T-helper 1 cell treated with Interleukin-12 subunit alpha and Interleukin-12 subunit beta and Interleukin-4 antibody, amounts not matched to agents 30 μg/mL and 1 μg/mL, for 36 hours (primary cell): Measurements from ENCODE around the gene ZNF260.
"Not testable (repeated sequence)": the region's sequence is repeated elsewhere in the genome, so short reads cannot be mapped to it uniquely, and the experiment has no call there.

Experiments
- H3K27ac Mint-ChIP-seq: one replicate; pipeline ENCODE4 v1.8.0; 2021; ENCODE audit warnings: mild to moderate bottlenecking, mixed read lengths
- H3K27me3 Mint-ChIP-seq: one replicate; pipeline ENCODE4 v1.8.0; 2021; ENCODE audit warnings: low read depth, mixed read lengths
- H3K36me3 Mint-ChIP-seq: one replicate; pipeline ENCODE4 v1.8.0; 2021; ENCODE audit warnings: low read depth, mixed read lengths
- H3K4me1 Mint-ChIP-seq: one replicate; pipeline ENCODE4 v1.8.0; 2021; ENCODE audit warnings: low read depth, mixed read lengths
- H3K4me3 Mint-ChIP-seq: one replicate; pipeline ENCODE4 v1.8.0; 2021; ENCODE audit warnings: mild to moderate bottlenecking, moderate library complexity, mixed read lengths
- H3K9me3 Mint-ChIP-seq: one replicate; pipeline ENCODE4 v1.8.0; 2021; ENCODE audit warnings: mixed read lengths

Gene ZNF260

DNA sequence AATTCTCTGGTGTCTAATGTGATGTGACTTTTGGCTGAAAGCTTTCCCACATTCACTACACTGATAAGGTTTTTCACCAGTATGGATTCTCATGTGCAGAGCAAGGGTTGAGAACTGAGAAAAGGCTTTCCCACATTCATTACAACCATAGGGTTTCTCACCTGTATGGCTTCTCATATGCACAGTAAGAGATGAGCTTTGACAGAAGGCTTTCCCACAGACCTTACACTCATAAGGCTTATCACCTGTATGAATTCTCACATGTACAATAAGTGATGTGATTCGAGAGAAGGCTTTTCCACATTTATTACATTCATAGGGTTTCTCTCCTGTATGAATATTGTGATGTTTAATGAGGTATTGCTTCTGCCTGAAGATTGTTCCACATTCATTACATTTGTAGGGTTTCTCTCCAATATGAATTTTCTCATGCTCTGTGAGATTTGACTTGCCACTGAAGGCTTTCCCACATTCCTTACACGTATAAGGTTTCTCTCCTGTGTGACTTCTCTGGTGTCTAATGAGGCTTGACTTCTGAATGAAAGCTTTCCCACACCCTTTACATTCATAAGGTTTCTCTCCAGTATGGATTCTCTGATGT, 14.0 kb downstream of the ZNF260 start:
- H3K36me3 Mint-ChIP-seq = peaks cover 49% of the 10 kb centered on the region
- no peak overlapping the region for H3K4me3 Mint-ChIP-seq
- no peaks in the 10 kb centered on the region for H3K27me3 Mint-ChIP-seq
- no peaks in the 10 kb centered on the region for H3K4me1 Mint-ChIP-seq
- no peak overlapping the region for H3K27ac Mint-ChIP-seq
- peaks cover 75% of the 10 kb centered on the region for H3K9me3 Mint-ChIP-seq

DNA sequence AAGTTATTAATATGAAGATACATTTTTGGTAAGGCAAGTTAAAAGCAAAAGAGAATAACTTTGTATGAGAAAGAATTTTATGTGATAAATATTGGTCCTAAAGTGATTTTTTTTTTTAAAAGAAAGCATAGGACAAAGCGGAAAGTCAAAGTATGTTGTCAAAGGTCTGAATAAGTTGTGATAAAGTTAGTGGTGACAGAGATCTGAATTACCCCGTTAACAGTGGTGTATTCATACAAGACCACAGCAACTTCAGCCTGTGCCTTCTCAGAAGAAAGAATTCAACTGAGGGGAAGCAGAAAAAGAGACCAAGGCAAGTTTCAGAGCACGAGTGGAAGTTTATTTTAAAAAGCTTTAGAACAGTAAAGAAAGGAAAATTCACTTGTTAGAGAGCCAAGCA, 19.7 kb downstream of the ZNF260 start:
- peaks cover 41% of the 10 kb centered on the region for H3K9me3 Mint-ChIP-seq
- H3K4me1 Mint-ChIP-seq = no peaks in the 10 kb centered on the region
- no peak overlapping the region for H3K4me3 Mint-ChIP-seq
- no peak overlapping the region for H3K27ac Mint-ChIP-seq
- peaks cover 2% of the 10 kb centered on the region for H3K36me3 Mint-ChIP-seq
- H3K27me3 Mint-ChIP-seq = no peaks in the 10 kb centered on the region

DNA sequence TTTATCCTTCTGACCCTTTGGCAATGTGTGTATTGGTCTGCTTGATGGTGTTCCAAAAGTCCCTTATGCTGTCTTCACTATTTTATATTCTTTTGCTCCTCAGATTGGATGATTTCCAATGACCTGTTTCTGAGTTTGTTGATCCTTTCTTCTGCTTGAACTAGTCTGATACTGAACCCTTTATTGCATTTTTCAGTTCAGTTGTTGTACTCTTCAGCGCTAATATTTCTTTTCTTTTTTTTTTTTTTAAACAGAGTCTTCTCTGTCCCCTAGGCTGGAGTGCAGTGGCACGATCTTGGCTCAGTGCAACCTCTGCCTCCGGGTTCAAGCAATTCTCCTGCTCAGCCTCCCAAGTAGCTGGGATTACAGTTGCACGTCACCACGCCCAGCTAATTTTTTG, 26.1 kb downstream of the ZNF260 start:
- Mint-ChIP-seq H3K4me3 (no peak overlapping the region), H3K9me3 (peaks cover 34% of the 10 kb centered on the region), H3K36me3 (peaks cover 2% of the 10 kb centered on the region), H3K4me1 (no peaks in the 10 kb centered on the region), H3K27me3 (no peaks in the 10 kb centered on the region), H3K27ac (no peak overlapping the region)

DNA sequence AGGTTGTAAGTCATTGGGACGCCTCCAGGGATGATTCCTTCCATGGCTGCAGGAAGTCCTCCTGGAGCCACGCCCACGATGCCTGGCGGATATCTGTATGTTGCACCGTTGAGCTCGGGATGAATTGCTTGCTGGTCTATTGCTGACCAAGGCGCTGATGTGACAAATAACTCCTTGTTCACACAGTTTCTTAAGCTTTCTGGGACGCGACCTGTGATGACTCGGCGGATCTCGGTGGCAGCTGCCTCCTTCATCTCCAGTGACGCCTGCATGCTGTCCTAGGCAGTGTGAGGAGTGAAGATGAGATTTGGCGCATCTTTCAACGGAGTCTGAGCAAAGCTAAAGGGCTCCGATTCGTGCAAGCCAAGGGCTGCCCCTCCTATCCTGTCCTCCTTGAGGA, 31.1 kb downstream of the ZNF260 start:
- Mint-ChIP-seq H3K4me1 (no peaks in the 10 kb centered on the region), H3K27me3 (no peaks in the 10 kb centered on the region), H3K4me3 (no peak overlapping the region), H3K36me3 (no peaks in the 10 kb centered on the region), H3K27ac (no peak overlapping the region), H3K9me3 (peaks cover 32% of the 10 kb centered on the region)

DNA sequence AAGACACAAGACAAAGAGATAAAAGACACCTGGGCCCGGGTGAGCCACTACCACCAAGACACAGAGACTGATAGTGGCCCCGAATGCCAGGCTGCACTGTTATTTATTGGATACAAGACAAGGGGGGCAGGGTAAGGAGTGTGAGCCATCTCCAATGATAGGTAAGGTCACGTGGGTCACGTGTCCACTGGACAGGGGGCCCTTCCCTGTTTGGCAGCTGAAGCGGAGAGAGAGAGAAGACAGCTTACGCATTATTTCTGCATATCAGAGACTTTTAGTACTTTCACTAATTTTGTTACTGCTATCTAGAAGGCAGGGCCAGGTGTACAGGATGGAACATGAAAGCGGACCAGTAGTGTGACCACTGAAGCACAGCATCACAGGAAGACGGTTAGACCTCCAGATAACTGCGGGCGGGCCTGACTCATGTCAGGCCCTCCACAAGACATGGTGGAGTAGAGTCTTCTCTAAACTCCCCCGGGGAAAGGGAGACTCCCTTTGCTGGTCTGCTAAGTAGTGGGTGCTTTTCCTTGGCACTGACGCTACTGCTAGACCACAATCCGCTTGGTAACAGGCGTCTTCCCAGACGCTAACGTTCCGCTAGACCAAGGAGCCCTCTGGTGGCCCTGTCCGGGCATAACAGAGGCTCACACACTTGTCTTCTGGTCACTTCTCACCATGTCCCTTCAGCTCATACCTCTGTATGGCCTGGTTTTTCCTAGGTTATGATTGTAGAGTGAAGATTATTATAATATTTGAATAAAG, 35.2 kb downstream of the ZNF260 start:
- peaks cover 23% of the 10 kb centered on the region for H3K9me3 Mint-ChIP-seq
- H3K27ac Mint-ChIP-seq, H3K27me3 Mint-ChIP-seq, H3K4me3 Mint-ChIP-seq, H3K36me3 Mint-ChIP-seq: not testable (repeated sequence)
- peaks cover 15% of the 10 kb centered on the region for H3K4me1 Mint-ChIP-seq

DNA sequence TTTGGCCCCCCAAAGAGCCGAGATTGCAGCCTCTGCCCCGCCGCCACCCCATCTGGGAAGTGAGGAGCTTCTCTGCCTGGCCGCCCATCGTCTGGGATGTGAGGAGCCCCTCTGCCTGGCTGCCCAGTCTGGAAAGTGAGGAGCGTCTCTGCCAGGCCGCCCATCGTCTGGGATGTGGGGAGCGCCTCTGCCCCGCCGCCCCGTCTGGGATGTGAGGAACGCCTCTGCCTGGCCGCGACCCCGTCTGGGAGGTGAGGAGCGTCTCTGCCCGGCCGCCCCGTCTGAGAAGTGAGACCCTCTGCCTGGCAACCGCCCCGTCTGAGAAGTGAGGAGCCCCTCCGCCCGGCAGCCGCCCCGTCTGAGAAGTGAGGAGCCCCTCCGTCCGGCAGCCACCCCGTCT, 37.2 kb downstream of the ZNF260 start:
- H3K4me1 Mint-ChIP-seq = peaks cover 15% of the 10 kb centered on the region
- H3K4me3 Mint-ChIP-seq, H3K27me3 Mint-ChIP-seq: not testable (repeated sequence)
- H3K9me3 Mint-ChIP-seq = peaks cover 17% of the 10 kb centered on the region
- H3K27ac Mint-ChIP-seq = peak overlapping the region; percentile 92
- H3K36me3 Mint-ChIP-seq = peaks cover 11% of the 10 kb centered on the region

DNA sequence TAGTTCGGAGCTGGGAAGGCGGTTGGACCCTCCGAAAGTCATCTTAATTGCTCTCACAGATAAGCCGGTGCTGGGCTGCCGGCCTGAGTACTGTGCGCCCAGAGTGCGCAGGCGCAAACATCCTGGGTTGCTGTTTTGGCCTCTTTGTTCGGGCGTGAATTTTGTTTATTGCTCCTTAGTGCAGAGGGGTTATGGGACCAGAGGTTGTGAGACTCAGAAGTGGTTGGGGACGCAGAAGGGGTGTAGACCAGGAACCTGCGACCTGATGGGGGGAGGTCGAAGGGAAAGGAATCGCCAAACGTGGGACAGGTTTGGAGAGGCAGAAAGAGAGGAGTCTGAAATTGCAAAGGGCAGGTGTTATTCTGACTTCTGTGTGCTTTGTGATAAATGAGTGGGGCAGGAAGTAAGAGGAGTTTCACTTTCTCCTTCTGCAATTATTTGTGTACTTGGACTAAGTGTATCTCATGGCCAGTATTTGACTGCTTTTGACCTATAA, 38.1 kb downstream of the ZNF260 start:
- Mint-ChIP-seq H3K27me3 (no peaks in the 10 kb centered on the region), H3K36me3 (peaks cover 12% of the 10 kb centered on the region), H3K27ac (peak overlapping the region; percentile 92), H3K9me3 (peaks cover 18% of the 10 kb centered on the region), H3K4me1 (peaks cover 15% of the 10 kb centered on the region), H3K4me3 (peak overlapping the region; percentile 97)

DNA sequence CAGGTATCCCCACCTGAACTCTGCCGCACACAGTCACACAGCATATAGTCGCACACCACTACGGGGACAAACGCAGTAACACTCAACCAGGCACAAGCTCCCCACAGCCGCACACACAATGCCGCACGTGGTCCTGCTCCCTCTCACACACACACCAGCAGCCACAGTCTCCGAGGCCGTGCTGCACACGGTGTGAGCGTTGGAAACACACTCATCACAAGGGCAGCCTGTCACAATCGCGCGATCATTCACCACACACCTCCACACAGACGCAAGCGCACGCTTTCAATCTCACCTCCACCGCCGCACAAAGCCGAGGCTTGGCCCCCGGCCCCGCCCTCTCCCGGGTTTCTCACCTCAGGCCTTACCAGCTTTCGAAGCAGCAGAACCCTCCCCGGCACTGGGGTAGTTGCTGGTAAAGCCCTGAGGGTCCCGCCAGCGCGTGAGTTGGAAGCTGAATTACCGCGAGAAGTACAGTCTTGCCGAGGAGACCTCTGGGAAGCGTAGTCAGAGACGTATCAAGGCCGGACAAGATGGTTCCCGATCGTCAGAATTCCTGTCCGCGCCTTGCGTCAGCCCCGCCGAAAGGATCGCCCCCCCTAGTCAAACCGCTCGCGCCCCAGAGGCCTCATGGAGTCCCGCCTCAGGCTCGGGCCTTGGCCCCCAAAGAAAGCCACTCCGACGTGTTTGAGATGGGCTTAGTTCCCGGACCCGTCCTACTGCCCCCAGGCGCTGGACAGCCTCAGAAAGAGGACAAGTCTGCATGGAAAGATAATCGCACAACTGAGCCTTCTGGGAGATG, 38.8 kb downstream of the ZNF260 start, which contains the start of gene ZNF566:
TSS of gene ZNF566 (minus strand) at position 444 of the 802 bp plus-strand sequence. CDS start 13,004 bp downstream, outside the sequence.
- Mint-ChIP-seq H3K4me3 (peak within 1 kb of the TSS; percentile 97), H3K27ac (peak within 1 kb of the TSS; percentile 92), H3K9me3 (peaks cover 19% of the 10 kb centered on the region), H3K4me1 (peaks cover 15% of the 10 kb centered on the region), H3K36me3 (peaks cover 12% of the 10 kb centered on the region), H3K27me3 (no peaks in the 10 kb centered on the region)

DNA sequence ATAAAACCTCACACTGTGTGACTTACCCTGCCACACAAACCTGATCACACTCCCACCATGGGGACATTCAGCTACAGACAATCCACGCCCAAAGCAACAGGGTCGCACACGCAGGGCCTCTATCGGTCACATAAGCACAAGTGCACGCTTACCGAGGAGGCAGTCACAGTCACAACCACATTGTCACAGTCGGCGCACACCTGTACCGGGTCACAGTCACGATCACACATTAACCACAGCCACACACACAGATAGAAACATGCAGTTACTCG, 39.3 kb downstream of the ZNF260 start:
- Mint-ChIP-seq H3K36me3 (peaks cover 14% of the 10 kb centered on the region), H3K4me3 (peak overlapping the region; percentile 97), H3K27ac (peak overlapping the region; percentile 92), H3K9me3 (peaks cover 22% of the 10 kb centered on the region), H3K4me1 (peaks cover 15% of the 10 kb centered on the region), H3K27me3 (no peaks in the 10 kb centered on the region)

DNA sequence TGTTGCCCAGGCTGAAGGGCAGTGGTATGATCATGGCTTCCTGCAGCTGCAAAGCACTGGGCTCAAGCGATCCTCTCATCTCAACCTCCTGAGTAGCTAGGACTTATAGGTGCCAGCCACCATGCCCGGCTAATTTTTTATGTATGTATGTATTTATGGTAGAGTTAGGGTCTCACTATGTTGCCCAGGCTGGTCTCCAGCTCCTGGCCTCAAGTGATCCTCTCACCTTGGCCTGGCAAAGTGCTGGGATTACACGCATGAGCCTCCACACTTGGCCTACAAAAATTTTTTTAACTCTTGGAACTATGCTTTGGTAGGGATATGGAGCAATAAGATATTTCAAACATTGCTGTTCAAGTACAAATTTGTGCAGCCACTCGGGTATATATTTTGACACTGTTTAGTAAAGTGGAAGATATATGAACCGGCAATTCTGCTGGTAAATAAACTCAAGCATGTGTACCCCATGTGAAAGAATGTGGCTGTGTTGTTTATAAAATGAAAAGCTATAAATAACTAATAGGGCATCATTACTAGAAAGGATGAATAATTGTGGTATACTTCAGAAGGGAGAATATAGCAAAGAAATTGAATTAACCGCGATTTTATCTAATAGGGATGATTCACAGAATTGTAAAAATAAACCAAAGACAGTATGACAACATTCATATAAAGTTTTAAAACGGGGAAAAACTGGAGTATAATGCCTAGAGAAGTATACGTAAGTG, 39.8 kb downstream of the ZNF260 start:
- Mint-ChIP-seq H3K4me3 (peak overlapping the region; percentile 97), H3K27me3 (no peaks in the 10 kb centered on the region), H3K9me3 (peaks cover 27% of the 10 kb centered on the region), H3K27ac (peak overlapping the region; percentile 92), H3K36me3 (peaks cover 15% of the 10 kb centered on the region), H3K4me1 (peaks cover 15% of the 10 kb centered on the region)

DNA sequence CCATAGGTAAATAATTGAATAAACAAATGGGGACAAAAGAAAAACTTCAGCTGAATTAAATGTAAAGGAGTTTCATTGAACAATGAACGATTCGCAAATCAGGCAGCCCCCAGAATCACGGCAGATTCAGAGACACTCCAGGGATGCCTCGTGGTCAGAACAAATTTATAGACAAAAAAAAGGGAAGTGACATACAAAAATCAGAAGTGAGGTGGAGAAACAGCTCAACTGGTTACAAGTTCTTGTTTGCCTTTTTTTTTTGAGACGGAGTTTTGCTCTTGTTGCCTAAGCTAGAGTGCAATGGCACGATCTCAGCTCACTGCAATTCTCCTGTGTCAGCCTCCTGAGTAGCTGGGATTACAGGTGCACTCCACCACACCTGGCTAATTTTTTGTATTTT, 44.4 kb downstream of the ZNF260 start:
- H3K27ac Mint-ChIP-seq = no peak overlapping the region
- H3K36me3 Mint-ChIP-seq = peaks cover 26% of the 10 kb centered on the region
- peaks cover 6% of the 10 kb centered on the region for H3K4me1 Mint-ChIP-seq
- no peak overlapping the region for H3K4me3 Mint-ChIP-seq
- peaks cover 45% of the 10 kb centered on the region for H3K9me3 Mint-ChIP-seq
- H3K27me3 Mint-ChIP-seq = no peaks in the 10 kb centered on the region

DNA sequence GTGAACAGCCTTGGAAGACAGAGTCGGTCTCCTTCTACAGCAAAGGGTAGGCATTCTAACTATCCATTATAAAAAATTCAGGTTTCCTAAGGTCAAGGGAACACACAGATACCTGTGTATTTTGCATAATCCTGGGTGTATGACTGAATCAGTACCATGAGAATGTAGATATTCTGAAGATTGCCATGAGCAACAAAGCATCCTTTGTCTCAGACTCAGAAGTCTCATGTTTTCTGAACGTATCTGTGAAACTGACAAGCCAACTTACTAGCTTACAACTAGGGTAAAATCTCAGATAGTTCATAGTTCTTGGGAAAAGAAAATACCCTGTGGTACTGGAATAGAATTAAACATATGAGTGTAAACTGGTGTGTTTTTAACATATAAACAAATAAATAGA, 45.2 kb downstream of the ZNF260 start:
- Mint-ChIP-seq H3K4me1 (no peaks in the 10 kb centered on the region), H3K4me3 (no peak overlapping the region), H3K27me3 (no peaks in the 10 kb centered on the region), H3K36me3 (peaks cover 28% of the 10 kb centered on the region), H3K9me3 (peaks cover 45% of the 10 kb centered on the region), H3K27ac (no peak overlapping the region)
